Body of pancreas (tissue), 4 donors: ENCODE data around the gene CA5B.

ENCODE experiments used
- POLR2A ChIP-seq, 3 donors: fragments of 450-650 bp; IDR thresholded peaks; one replicate each; pipeline ENCODE4 v1.6.1; 2016; ENCODE audit warnings: antibody characterized with exemption in 3 of 3, mild to moderate bottlenecking in 2 of 3
- TF ChIP-seq, protein P1 (sequence below), 7 experiments: fragments of 450-650 bp in 4 of 7; fragments of 200-600 bp in 3 of 7; sonication (generic) in 3 of 7; IDR thresholded peaks; one replicate each; pipeline ENCODE4 v1.5.1; 2016 to 2019; ENCODE audit warnings: antibody characterized with exemption in 7 of 7

DNA sequence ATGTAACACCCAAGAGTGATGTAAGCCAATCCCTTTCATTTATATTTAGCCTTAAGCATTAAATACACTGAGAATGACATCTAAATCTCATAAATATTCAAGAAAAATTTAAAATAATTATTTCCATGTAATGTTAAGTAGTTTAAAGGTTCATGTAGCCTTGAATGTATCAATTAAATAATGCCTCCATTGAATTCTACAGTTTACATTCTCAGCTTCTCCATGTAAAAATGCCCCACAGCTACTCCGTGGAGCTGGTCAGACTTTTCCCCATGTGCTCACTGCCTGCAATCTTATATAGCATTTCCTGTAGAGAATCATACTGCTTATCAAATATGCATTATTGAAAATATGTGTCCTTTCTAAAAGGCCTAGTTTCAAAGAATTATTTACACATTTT, 91.1 kb downstream of the CA5B start:
- TF ChIP-seq, protein P1, sequence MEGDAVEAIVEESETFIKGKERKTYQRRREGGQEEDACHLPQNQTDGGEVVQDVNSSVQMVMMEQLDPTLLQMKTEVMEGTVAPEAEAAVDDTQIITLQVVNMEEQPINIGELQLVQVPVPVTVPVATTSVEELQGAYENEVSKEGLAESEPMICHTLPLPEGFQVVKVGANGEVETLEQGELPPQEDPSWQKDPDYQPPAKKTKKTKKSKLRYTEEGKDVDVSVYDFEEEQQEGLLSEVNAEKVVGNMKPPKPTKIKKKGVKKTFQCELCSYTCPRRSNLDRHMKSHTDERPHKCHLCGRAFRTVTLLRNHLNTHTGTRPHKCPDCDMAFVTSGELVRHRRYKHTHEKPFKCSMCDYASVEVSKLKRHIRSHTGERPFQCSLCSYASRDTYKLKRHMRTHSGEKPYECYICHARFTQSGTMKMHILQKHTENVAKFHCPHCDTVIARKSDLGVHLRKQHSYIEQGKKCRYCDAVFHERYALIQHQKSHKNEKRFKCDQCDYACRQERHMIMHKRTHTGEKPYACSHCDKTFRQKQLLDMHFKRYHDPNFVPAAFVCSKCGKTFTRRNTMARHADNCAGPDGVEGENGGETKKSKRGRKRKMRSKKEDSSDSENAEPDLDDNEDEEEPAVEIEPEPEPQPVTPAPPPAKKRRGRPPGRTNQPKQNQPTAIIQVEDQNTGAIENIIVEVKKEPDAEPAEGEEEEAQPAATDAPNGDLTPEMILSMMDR (IDR thresholded peaks at IDR 0.05) = no peak
- no peak for TF ChIP-seq POLR2A (IDR thresholded peaks at IDR 0.05)
